ENCODE measurements around the gene DNAH10. TPM values are rescaled to one million over a fixed set of nuclear protein-coding genes. Genes with fewer than 3 reads are reported as not detected.

Gene DNAH10
- total and polyA plus RNA-seq, 2 experiments from 2014 or later = 0.22 to 0.60 TPM

DNA sequence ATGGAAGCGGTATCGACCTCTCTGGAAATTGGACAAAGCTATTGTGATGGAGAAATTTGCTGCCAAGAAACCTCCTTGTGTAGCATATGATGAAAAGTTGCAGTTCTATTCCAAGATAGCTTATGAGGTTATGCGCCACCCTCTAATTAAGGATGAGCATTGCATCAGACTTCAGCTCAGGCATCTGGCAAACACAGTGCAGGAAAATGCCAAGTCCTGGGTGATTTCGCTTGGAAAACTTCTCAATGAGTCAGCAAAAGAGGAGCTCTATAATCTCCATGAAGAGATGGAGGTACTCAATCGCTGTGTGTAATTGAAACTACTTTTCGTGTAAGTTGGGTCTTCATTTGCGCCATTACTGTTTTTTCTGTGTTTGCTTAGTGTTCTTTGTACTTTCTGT is 51.2 kb downstream of the DNAH10 start:
- Histone ChIP-seq H4K20me1 (ENCODE audit: insufficient read depth, poor library complexity, severe bottlenecking) (no peaks in the 10 kb centered on the region), H3K9me3 (ENCODE audit: low read depth) (no peaks in the 10 kb centered on the region), H2AFZ (no peak overlapping the region), H3K4me2 (no peak overlapping the region), H3K36me3 (replicated peaks; ENCODE audit: insufficient read depth, low read depth) (no peaks in the 10 kb centered on the region), H3K27ac (no peak overlapping the region), H3K4me1 (ENCODE audit: insufficient read depth) (no peaks in the 10 kb centered on the region), H3K9me2 (replicated peaks; ENCODE audit: insufficient read depth) (no peaks in the 10 kb centered on the region), H3K27me3 (no peaks in the 10 kb centered on the region), H3K4me3 (no peak overlapping the region), H3K79me2 (no peaks in the 10 kb centered on the region)
- WGBS (ENCODE audit: low lambda C conversion rate, missing lambda C conversion rate) = 91% methylated on average over 7 of the region's 7 CpGs
- DNase-seq (ENCODE audit: low spot score) = peak; percentile 22
- TF ChIP-seq EZH2 (IDR thresholded peaks at IDR 0.05; ENCODE audit: borderline replicate concordance) (no peak), EZH2phosphoT487 (IDR thresholded peaks at IDR 0.05; ENCODE audit: low read depth, severe bottlenecking, unreplicated experiment) (no peak)
- TF ChIP-seq, protein P1, sequence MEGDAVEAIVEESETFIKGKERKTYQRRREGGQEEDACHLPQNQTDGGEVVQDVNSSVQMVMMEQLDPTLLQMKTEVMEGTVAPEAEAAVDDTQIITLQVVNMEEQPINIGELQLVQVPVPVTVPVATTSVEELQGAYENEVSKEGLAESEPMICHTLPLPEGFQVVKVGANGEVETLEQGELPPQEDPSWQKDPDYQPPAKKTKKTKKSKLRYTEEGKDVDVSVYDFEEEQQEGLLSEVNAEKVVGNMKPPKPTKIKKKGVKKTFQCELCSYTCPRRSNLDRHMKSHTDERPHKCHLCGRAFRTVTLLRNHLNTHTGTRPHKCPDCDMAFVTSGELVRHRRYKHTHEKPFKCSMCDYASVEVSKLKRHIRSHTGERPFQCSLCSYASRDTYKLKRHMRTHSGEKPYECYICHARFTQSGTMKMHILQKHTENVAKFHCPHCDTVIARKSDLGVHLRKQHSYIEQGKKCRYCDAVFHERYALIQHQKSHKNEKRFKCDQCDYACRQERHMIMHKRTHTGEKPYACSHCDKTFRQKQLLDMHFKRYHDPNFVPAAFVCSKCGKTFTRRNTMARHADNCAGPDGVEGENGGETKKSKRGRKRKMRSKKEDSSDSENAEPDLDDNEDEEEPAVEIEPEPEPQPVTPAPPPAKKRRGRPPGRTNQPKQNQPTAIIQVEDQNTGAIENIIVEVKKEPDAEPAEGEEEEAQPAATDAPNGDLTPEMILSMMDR (IDR thresholded peaks at IDR 0.05; ENCODE audit: poor library complexity) = no peak

DNA sequence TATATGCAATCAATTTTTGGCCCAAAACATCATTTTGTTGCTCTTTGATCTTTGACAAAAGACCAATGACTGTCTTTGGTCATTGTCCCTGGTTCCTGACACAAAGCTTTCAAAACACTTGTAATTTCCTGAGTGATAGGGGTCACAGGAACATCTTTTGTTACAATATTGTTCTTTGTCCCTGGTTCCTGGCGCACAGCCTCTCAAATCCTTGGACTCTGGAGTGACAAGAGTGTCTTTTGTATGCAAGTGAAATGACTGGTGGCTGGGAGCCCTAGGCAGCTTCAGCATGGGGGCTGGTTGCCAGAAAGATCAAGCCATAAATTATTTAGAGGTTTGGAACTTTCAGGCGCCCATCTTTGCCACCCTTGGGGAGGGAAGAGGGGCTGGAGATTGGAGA is 53.9 kb downstream of the DNAH10 start:
- Histone ChIP-seq H3K79me2 (no peaks in the 10 kb centered on the region), H2AFZ (no peak overlapping the region), H3K4me2 (no peak overlapping the region), H3K9me2 (replicated peaks; ENCODE audit: insufficient read depth) (no peaks in the 10 kb centered on the region), H4K20me1 (ENCODE audit: insufficient read depth, poor library complexity, severe bottlenecking) (no peaks in the 10 kb centered on the region), H3K27me3 (no peaks in the 10 kb centered on the region), H3K27ac (no peak overlapping the region), H3K4me1 (ENCODE audit: insufficient read depth) (no peaks in the 10 kb centered on the region), H3K9me3 (ENCODE audit: low read depth) (no peaks in the 10 kb centered on the region), H3K36me3 (replicated peaks; ENCODE audit: insufficient read depth, low read depth) (no peaks in the 10 kb centered on the region), H3K4me3 (no peak overlapping the region)
- no peak for DNase-seq (ENCODE audit: low spot score)
- TF ChIP-seq, protein P1 (IDR thresholded peaks at IDR 0.05; ENCODE audit: poor library complexity) = no peak
- TF ChIP-seq EZH2phosphoT487 (IDR thresholded peaks at IDR 0.05; ENCODE audit: low read depth, severe bottlenecking, unreplicated experiment) (no peak), EZH2 (IDR thresholded peaks at IDR 0.05; ENCODE audit: borderline replicate concordance) (no peak)
- WGBS (ENCODE audit: low lambda C conversion rate, missing lambda C conversion rate) = 89% methylated on average over 2 of the region's 2 CpGs

DNA sequence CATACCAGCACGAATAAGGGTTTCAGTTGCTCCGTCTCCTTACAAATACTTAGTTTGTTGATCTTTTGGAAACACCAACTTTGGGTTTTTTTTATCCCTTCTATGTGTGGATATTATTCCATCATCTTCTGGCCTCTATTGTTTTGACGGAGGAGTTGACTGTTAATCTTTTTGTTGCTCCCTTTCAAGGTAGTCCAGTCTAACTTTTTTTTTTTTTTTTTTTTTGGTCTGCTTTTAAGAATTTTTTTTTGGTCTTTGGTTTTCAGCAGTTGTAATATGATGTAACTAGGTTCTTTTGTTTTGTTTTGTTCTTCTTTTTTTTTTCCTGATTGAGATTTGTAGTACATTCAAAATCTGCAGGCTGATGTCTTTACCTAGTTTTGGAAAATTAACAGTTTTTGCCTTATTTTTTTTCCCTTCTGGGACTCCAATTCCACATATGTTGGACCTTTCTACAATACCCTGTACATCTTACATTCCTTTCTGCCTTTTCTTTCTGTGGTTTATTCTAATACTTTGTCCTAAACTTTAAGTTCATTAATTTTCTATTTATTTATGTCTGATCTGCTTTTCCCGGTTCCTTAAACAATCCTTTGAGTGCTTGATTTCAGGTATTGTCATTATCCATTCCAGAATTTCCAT is 54.9 kb downstream of the DNAH10 start:
- no peaks in the 10 kb centered on the region for H3K36me3 ChIP-seq (replicated peaks; ENCODE audit: insufficient read depth, low read depth)
- DNase-seq (ENCODE audit: low spot score) = no peak
- H3K27ac ChIP-seq = no peak overlapping the region
- no peaks in the 10 kb centered on the region for H3K27me3 ChIP-seq
- H3K4me1 ChIP-seq (ENCODE audit: insufficient read depth) = no peaks in the 10 kb centered on the region
- TF ChIP-seq, protein P1 (IDR thresholded peaks at IDR 0.05; ENCODE audit: poor library complexity) = no peak
- TF ChIP-seq EZH2phosphoT487 (IDR thresholded peaks at IDR 0.05; ENCODE audit: low read depth, severe bottlenecking, unreplicated experiment) (no peak), EZH2 (IDR thresholded peaks at IDR 0.05; ENCODE audit: borderline replicate concordance) (no peak)
- no peak overlapping the region for H2AFZ ChIP-seq
- no peaks in the 10 kb centered on the region for H3K9me2 ChIP-seq (replicated peaks; ENCODE audit: insufficient read depth)
- no peak overlapping the region for H3K4me2 ChIP-seq
- WGBS (ENCODE audit: low lambda C conversion rate, missing lambda C conversion rate) = 87% methylated on average over 4 of the region's 4 CpGs
- no peaks in the 10 kb centered on the region for H3K79me2 ChIP-seq
- no peaks in the 10 kb centered on the region for H3K9me3 ChIP-seq (ENCODE audit: low read depth)
- H4K20me1 ChIP-seq (ENCODE audit: insufficient read depth, poor library complexity, severe bottlenecking) = no peaks in the 10 kb centered on the region
- H3K4me3 ChIP-seq = no peak overlapping the region
